ENCODE data around the gene UNC5C.

The UNC5C gene

GRCh38 chr4:95224402-95224801 is 324.4 kb downstream of the UNC5C start:
- no peak for TF ChIP-seq CTCF (IDR thresholded peaks at IDR 0.05; ENCODE audit: low read length)
- TF ChIP-seq EZH2 (IDR thresholded peaks at IDR 0.05; ENCODE audit: borderline replicate concordance, low read length) = no peak
- H3K27ac ChIP-seq (ENCODE audit: low read depth, low read length, poor library complexity, severe bottlenecking) = no peak overlapping the region
- H3K4me1 ChIP-seq (ENCODE audit: insufficient read depth, low read length, severe bottlenecking) = no peaks in the 10 kb centered on the region

DNA sequence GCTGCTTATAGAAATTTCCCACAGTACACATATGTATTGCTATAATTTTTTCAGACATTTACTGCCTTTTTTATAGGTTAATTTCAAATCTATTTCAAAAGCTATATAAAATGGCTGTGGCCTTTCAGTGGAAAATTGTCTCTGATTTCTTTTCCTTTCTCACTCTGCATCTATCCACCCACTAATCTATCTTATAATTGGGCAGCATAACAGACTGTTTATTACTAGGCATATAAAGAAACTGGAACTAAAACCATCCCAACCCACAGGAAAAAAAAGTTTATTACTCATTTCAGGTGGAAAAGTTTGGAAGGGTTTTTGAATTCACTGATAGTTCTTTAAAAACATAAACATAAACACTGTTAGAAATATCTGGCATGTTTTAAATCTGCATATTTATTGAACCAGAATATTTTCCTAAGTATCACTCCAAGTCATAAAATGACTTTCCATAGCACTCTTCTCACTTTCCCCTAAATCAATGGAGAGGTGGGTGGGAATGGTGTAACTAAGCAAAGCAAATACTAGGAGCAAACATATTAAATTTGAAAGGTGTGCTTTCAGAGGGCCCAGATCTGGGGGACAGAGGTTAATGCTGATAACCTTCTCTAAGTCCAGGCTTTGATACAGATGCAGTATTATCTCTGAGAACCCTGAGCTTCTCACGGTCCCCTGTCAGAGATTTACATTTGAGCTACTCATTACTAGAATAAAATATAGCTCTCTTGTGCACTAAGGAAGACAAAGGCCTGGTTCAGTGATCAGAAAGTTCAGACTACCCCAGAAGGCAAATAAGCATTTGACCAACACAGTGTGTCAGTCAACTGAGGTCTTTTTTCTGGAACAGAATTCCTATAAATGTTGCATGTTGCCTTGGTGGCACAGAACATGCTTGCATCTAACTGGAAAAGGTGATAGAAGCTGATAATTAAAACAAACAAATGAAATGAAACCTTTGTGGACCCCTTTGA is 328.3 kb downstream of the UNC5C start:
- TF ChIP-seq EZH2 (IDR thresholded peaks at IDR 0.05; ENCODE audit: borderline replicate concordance, low read length) = no peak
- no peak for TF ChIP-seq CTCF (IDR thresholded peaks at IDR 0.05; ENCODE audit: low read length)
- H3K9ac ChIP-seq (ENCODE audit: low read length) = no peak overlapping the region
- no peak overlapping the region for H3K4me2 ChIP-seq (ENCODE audit: low read length)
- H3K4me3 ChIP-seq (ENCODE audit: low read depth, low read length, poor library complexity, severe bottlenecking) = no peak overlapping the region
- H3K4me1 ChIP-seq (ENCODE audit: insufficient read depth, low read length, severe bottlenecking) = no peaks in the 10 kb centered on the region
- no peaks in the 10 kb centered on the region for H4K20me1 ChIP-seq (ENCODE audit: insufficient read depth, low read length)
- H3K79me2 ChIP-seq (ENCODE audit: insufficient read depth, low read length) = no peaks in the 10 kb centered on the region
- H3K36me3 ChIP-seq (ENCODE audit: insufficient read depth, low read length) = no peaks in the 10 kb centered on the region
- H2AFZ ChIP-seq (ENCODE audit: low read length) = no peak overlapping the region
- H3K27ac ChIP-seq (ENCODE audit: low read depth, low read length, poor library complexity, severe bottlenecking) = no peak overlapping the region
- H3K9me3 ChIP-seq (ENCODE audit: low read length) = no peaks in the 10 kb centered on the region
- H3K27me3 ChIP-seq (ENCODE audit: insufficient read depth, low read length) = no peaks in the 10 kb centered on the region
- H3F3A ChIP-seq (ENCODE audit: insufficient read depth, low read length) = no peaks in the 10 kb centered on the region
- H3K9me2 ChIP-seq (ENCODE audit: low read depth, low read length) = no peaks in the 10 kb centered on the region

More at GRCh38 chr4:95224402-95224801, 324.4 kb downstream of the UNC5C start:
- Histone ChIP-seq H3K27me3 (ENCODE audit: insufficient read depth, low read length) (no peaks in the 10 kb centered on the region), H3K9me2 (ENCODE audit: low read depth, low read length) (no peaks in the 10 kb centered on the region), H3F3A (ENCODE audit: insufficient read depth, low read length) (no peaks in the 10 kb centered on the region), H3K4me3 (ENCODE audit: low read depth, low read length, poor library complexity, severe bottlenecking) (no peak overlapping the region), H3K36me3 (ENCODE audit: insufficient read depth, low read length) (no peaks in the 10 kb centered on the region), H3K79me2 (ENCODE audit: insufficient read depth, low read length) (no peaks in the 10 kb centered on the region), H2AFZ (ENCODE audit: low read length) (no peak overlapping the region), H4K20me1 (ENCODE audit: insufficient read depth, low read length) (no peaks in the 10 kb centered on the region), H3K9me3 (ENCODE audit: low read length) (no peaks in the 10 kb centered on the region), H3K9ac (ENCODE audit: low read length) (no peak overlapping the region), H3K4me2 (ENCODE audit: low read length) (no peak overlapping the region)

DNA sequence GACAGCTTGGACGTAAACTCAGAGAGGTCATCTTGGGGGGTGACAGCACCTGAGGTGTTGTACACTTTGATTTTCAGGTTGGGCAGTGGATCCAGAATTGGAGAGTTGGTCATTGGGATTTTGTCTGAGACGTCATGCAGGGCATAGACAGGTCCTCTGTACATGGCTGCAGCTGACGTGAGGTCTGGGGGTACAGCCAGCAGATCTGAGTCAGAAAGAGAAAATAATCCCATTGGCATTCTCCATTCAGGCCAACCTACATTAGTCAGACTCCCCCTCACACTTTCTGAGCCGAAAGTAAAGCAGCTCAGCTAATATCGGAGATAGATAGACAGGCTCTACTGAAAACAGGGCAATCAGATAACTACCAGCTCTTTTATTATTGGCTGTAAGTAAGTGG is 329.7 kb downstream of the UNC5C start:
- H3K9me2 ChIP-seq (ENCODE audit: low read depth, low read length) = no peaks in the 10 kb centered on the region
- no peak overlapping the region for H3K4me2 ChIP-seq (ENCODE audit: low read length)
- H4K20me1 ChIP-seq (ENCODE audit: insufficient read depth, low read length) = no peaks in the 10 kb centered on the region
- no peak overlapping the region for H3K4me3 ChIP-seq (ENCODE audit: low read depth, low read length, poor library complexity, severe bottlenecking)
- no peaks in the 10 kb centered on the region for H3K9me3 ChIP-seq (ENCODE audit: low read length)
- no peaks in the 10 kb centered on the region for H3F3A ChIP-seq (ENCODE audit: insufficient read depth, low read length)
- no peaks in the 10 kb centered on the region for H3K27me3 ChIP-seq (ENCODE audit: insufficient read depth, low read length)
- no peak overlapping the region for H2AFZ ChIP-seq (ENCODE audit: low read length)
- H3K4me1 ChIP-seq (ENCODE audit: insufficient read depth, low read length, severe bottlenecking) = no peaks in the 10 kb centered on the region
- H3K36me3 ChIP-seq (ENCODE audit: insufficient read depth, low read length) = no peaks in the 10 kb centered on the region
- no peak overlapping the region for H3K9ac ChIP-seq (ENCODE audit: low read length)
- TF ChIP-seq CTCF (IDR thresholded peaks at IDR 0.05; ENCODE audit: low read length) = no peak
- TF ChIP-seq EZH2 (IDR thresholded peaks at IDR 0.05; ENCODE audit: borderline replicate concordance, low read length) = no peak
- no peaks in the 10 kb centered on the region for H3K79me2 ChIP-seq (ENCODE audit: insufficient read depth, low read length)
- no peak overlapping the region for H3K27ac ChIP-seq (ENCODE audit: low read depth, low read length, poor library complexity, severe bottlenecking)
